B cell (primary cell): Measurements from ENCODE around the gene RMDN2. TPM values are rescaled to one million over a fixed set of nuclear protein-coding genes. Genes with fewer than 3 reads are reported as not detected.

Source experiments
- ATAC-seq: fragments of 200-7000 bp; cut with Tn5 transposase; one replicate; pipeline ENCODE4 v1.10.0; 2021; ENCODE audit warnings: low read depth, mild to moderate bottlenecking, moderate number of reproducible peaks, moderate library complexity
- CTCF ChIA-PET: fragments of 350-600 bp; sonication (Branson Sonifier 250); formaldehyde crosslinking; loops from one replicate; lab custom pipeline; 2021; ENCODE audit warnings: antibody characterized with exemption, inconsistent platforms; lab: Charles Lee
- POLR2A ChIA-PET: fragments of 350-600 bp; sonication (Branson Sonifier 250); formaldehyde crosslinking; loops from one replicate; lab custom pipeline; 2021; ENCODE audit warnings: antibody characterized with exemption; lab: Charles Lee
- DNase-seq: peaks from one replicate; pipeline ENCODE4 v3.0.0; 2013
- H2AFZ ChIP-seq: 2 replicates; pipeline ENCODE4 v1.6.1; 2012; ENCODE audit warnings: mild to moderate bottlenecking, low read depth, low read length; ENCODE audit not compliant: insufficient read depth, poor library complexity, severe bottlenecking
- H3K27ac ChIP-seq, 2 donors: 1 replicate in 1 of 2; 2 replicates in 1 of 2; pipeline ENCODE4 v1.5.1; 2012 to 2013; ENCODE audit warnings: low read length in 2 of 2, mild to moderate bottlenecking in 2 of 2, moderate library complexity in 1 of 2
- H3K27me3 ChIP-seq, 4 experiments: fragments of 200-600 bp in 1 of 4; sonication (generic) in 1 of 4; replicated peaks in 1 of 4; 1 replicate in 2 of 4; 2 replicates in 2 of 4; pipeline versions ENCODE4 v1.6.1 to v1.7.0; 2013 to 2016; ENCODE audit warnings: low read length in 3 of 4, mild to moderate bottlenecking in 2 of 4, mixed read lengths in 1 of 4, moderate library complexity in 1 of 4; ENCODE audit not compliant: insufficient read depth in 4 of 4, control insufficient read depth in 3 of 4; ENCODE audit errors: control extremely low read depth in 1 of 4
- H3K36me3 ChIP-seq, 2 experiments: replicated peaks in 1 of 2; 1 replicate in 1 of 2; 2 replicates in 1 of 2; pipeline versions ENCODE4 v1.6.1 to v1.7.1; 2013; ENCODE audit warnings: low read length in 1 of 2; ENCODE audit not compliant: insufficient read depth in 2 of 2, control insufficient read depth in 1 of 2; ENCODE audit errors: control extremely low read depth in 1 of 2, extremely low read depth in 1 of 2
- H3K4me1 ChIP-seq, 2 donors: fragments of 200-600 bp in 1 of 2; sonication (generic) in 1 of 2; 1 replicate in 1 of 2; 2 replicates in 1 of 2; pipeline versions ENCODE4 v1.5.1 to v1.6.1; 2013 to 2017; ENCODE audit warnings: low read length in 2 of 2; ENCODE audit not compliant: control insufficient read depth in 2 of 2, insufficient read depth in 2 of 2
- H3K4me2 ChIP-seq: replicated peaks from 2 replicates; pipeline ENCODE3; 2012; ENCODE audit warnings: mild to moderate bottlenecking, low read depth, low read length; ENCODE audit not compliant: poor library complexity, severe bottlenecking
- H3K4me3 ChIP-seq, 5 experiments: fragments of 200-600 bp in 1 of 5; sonication (generic) in 1 of 5; 1 replicate in 3 of 5; 2 replicates in 2 of 5; pipeline versions ENCODE4 v1.5.1 to v1.7.0; 2011 to 2016; ENCODE audit warnings: low read length in 4 of 5, mild to moderate bottlenecking in 4 of 5, low read depth in 2 of 5, control low read depth in 1 of 5, moderate library complexity in 1 of 5; ENCODE audit not compliant: insufficient read depth in 1 of 5; ENCODE audit errors: control extremely low read depth in 1 of 5, extremely low read depth in 1 of 5
- H3K79me2 ChIP-seq: fragments of 200-600 bp; sonication (generic); one replicate; pipeline ENCODE4 v1.6.0; 2016; ENCODE audit warnings: low read length; ENCODE audit not compliant: control insufficient read depth, insufficient read depth
- H3K9ac ChIP-seq: fragments of 200-600 bp; sonication (generic); 2 replicates; pipeline ENCODE4 v1.6.1; 2017; ENCODE audit warnings: mild to moderate bottlenecking, low read length, moderate library complexity
- H3K9me3 ChIP-seq, 3 donors: one replicate each; pipeline versions ENCODE4 v1.6.1 to v1.7.1; 2013; ENCODE audit warnings: low read length in 2 of 3; ENCODE audit not compliant: control insufficient read depth in 2 of 3, insufficient read depth in 1 of 3; ENCODE audit errors: control extremely low read depth in 1 of 3
- H4K20me1 ChIP-seq: 2 replicates; pipeline ENCODE4 v1.6.0; 2012; ENCODE audit warnings: mild to moderate bottlenecking, low read length; ENCODE audit not compliant: insufficient read depth, control insufficient read depth, poor library complexity, severe bottlenecking
- H3K27ac Mint-ChIP-seq: one replicate; pipeline ENCODE4 v1.8.0; 2021; ENCODE audit warnings: mixed read lengths
- H3K27me3 Mint-ChIP-seq: one replicate; pipeline ENCODE4 v1.8.0; 2021; ENCODE audit warnings: mixed read lengths
- H3K4me1 Mint-ChIP-seq: one replicate; pipeline ENCODE4 v1.8.0; 2021; ENCODE audit warnings: mixed read lengths
- H3K4me3 Mint-ChIP-seq: one replicate; pipeline ENCODE4 v1.8.0; 2021; ENCODE audit warnings: mixed read lengths
- H3K9me3 Mint-ChIP-seq: one replicate; pipeline ENCODE4 v1.8.0; 2022; ENCODE audit warnings: mixed read lengths; ENCODE audit not compliant: insufficient read depth
- CTCF ChIP-seq: fragments of 200-600 bp; IDR thresholded peaks from one replicate; pipeline ENCODE4 v1.8.0; 2022; ENCODE audit warnings: antibody characterized with exemption, mild to moderate bottlenecking
- EZH2 ChIP-seq: IDR thresholded peaks from 2 replicates; pipeline ENCODE4 v1.6.1; 2012; ENCODE audit warnings: borderline replicate concordance, low read depth, mild to moderate bottlenecking, moderate library complexity, low read length; ENCODE audit not compliant: insufficient read depth, poor library complexity, severe bottlenecking
- WGBS: methylation state at CpG from one replicate; pipeline ENCODE4 v1.1.5; 2013; ENCODE audit warnings: missing lambda C conversion rate; ENCODE audit not compliant: insufficient coverage; 5-methylcytosine and 5-hydroxymethylcytosine counted together
- intact Hi-C: fragments of 100-400 bp; cut with micrococcal nuclease; formaldehyde crosslinking; loops from one replicate; pipeline ENCODE4 v1.10.0; 2022
- polyA plus RNA-seq: library from polyadenylated mRNA; depleted of rRNA; stranded (reverse); fragments of >200 nt; gene quantifications from 2 replicates; pipeline ENCODE4 v1.2.3, GENCODE V29; 2012
- total RNA-seq, 2 donors: library from RNA; stranded (reverse); fragments of 120-200 nt in 1 of 2; gene quantifications; 1 replicate in 1 of 2; 2 replicates in 1 of 2; pipeline versions ENCODE4 v1.2.3 to v1.2.4, GENCODE V29; 2013 to 2022

The RMDN2 gene
- total and polyA plus RNA-seq, 2 donors (not counting 1 experiment from before 2014, with no cell fraction given) = 6.4 to 6.6 TPM

GRCh38 chr2:37983719-37984118 is 58.6 kb downstream of the RMDN2 start:
- Histone ChIP-seq H3K36me3 (no peaks in the 10 kb centered on the region), H3K4me3 (no peak overlapping the region), H3K27ac (no peak overlapping the region), H2AFZ (no peak overlapping the region), H3K9ac (no peak overlapping the region), H4K20me1 (no peaks in the 10 kb centered on the region), H3K4me1 (peaks cover 6% of the 10 kb centered on the region in 2 donors), H3K79me2 (no peaks in the 10 kb centered on the region), H3K4me2 (no peak overlapping the region), H3K9me3 (no peaks in the 10 kb centered on the region), H3K27me3 (no peaks in the 10 kb centered on the region)
- ChIA-PET CTCF (no interaction called here), POLR2A (no interaction called here)
- Mint-ChIP-seq H3K9me3 (peaks cover 4% of the 10 kb centered on the region), H3K27ac (no peak overlapping the region), H3K4me1 (peaks cover 6% of the 10 kb centered on the region), H3K27me3 (no peaks in the 10 kb centered on the region), H3K4me3 (no peak overlapping the region)
- no peak for TF ChIP-seq EZH2
- intact Hi-C loops = loop anchor here (2.0 to 5.0 kb wide), 3 partner anchors 46 to 393 kb away; partner anchors contain the start of genes ATL2 and RMDN2
- no peak for ATAC-seq
- no CpG with 5 or more reads among the region's 1 CpG for WGBS
- DNase-seq = no peak

- ChIA-PET POLR2A (no interaction called here), CTCF (interaction anchor here (0.8 kb wide), 1 partner anchor 524 kb away, joined by 3 read pairs; no protein-coding TSS in a partner anchor)
- no peak overlapping the region for H3K4me3 Mint-ChIP-seq
- H3K9ac ChIP-seq = no peak overlapping the region
- no peak overlapping the region for H3K27ac Mint-ChIP-seq
- peaks cover 6% of the 10 kb centered on the region in 2 donors for H3K4me1 ChIP-seq
- H3K79me2 ChIP-seq = no peaks in the 10 kb centered on the region
- H3K9me3 ChIP-seq = no peaks in the 10 kb centered on the region
- H3K27me3 Mint-ChIP-seq = no peaks in the 10 kb centered on the region
- TF ChIP-seq CTCF = no peak
- TF ChIP-seq EZH2 = no peak
- H3K4me2 ChIP-seq = no peak overlapping the region
- DNase-seq (no peak), ATAC-seq (no peak)
- intact Hi-C loops = loop anchor here (5.0 kb wide), 1 partner anchor 47 kb away; no protein-coding TSS in a partner anchor
- H3K4me1 Mint-ChIP-seq = peaks cover 6% of the 10 kb centered on the region
- no peak overlapping the region for H2AFZ ChIP-seq
- no CpG with 5 or more reads among the region's 1 CpG for WGBS
- no peak overlapping the region for H3K27ac ChIP-seq
- H4K20me1 ChIP-seq = no peaks in the 10 kb centered on the region
- no peaks in the 10 kb centered on the region for H3K36me3 ChIP-seq
- no peaks in the 10 kb centered on the region for H3K27me3 ChIP-seq
- no peak overlapping the region for H3K4me3 ChIP-seq
- peaks cover 4% of the 10 kb centered on the region for H3K9me3 Mint-ChIP-seq
These were observed 59.1 kb downstream of the RMDN2 start for GRCh38 chr2:37984176-37984575.
